Measurements from ENCODE around the gene C10orf120.

Gene C10orf120

DNA sequence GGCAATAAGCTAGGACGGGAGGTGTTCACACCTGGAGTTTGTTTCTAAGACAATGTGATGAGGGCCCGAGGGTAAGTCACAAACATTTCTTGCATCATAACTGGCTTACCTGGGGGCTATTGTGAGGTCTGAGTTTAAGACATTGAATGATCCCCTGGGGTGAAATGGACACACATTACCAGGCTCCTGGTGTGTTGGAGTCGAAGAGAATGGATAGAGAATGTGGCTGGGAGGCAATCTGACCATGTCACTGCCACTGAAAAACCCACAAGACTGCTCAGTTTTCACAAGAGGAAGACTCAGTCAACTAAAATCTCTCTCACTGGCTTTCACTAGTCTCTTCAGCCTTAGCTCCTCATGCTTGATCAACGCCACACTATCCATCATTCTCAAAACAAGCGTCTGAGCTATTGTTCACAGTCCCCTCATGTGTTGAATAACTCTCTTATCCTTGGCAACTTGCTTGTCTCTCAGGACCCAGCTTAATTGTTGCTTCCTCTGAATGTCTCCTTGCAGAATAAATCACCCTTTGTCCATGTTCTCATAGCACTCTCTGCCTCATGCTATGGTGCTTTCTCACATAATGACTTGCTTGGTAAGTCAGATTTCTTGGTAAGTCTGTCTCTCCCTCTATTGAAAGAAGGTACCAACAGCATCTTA, at the start of gene C10orf120:
C10orf120 (minus strand) TSS at position 51 of the 660 bp plus-strand sequence. CDS start 56 bp downstream, outside the sequence.
- DNase-seq (ENCODE audit: low spot score) = no peak

- no peak for DNase-seq (ENCODE audit: low spot score)
Observed at GRCh38 chr10:122748496-122748895, 48.9 kb upstream of the C10orf120 start.

- no peak for DNase-seq (ENCODE audit: low spot score)
Observed at GRCh38 chr10:122746408-122746807, 46.8 kb upstream of the C10orf120 start.

DNA sequence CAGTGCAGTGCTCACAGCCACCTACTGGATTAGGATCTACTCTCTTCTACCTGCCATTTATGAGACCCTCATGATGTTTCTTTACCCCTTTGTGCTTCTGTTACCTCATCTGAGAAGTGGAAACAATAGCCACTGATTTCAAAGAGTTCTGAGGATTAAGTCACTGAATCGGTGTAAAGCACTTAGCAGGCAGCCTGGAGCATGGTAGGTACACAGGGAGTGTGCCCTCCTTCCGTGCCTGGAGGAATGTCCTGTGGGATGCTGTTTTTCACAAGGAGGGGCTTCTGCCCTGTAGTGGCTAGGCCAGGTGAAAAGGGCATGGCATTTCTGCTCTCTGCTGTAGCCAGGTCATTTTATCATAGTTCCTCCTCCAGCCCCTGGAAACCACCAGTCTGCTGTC, 44.6 kb upstream of the C10orf120 start:
- no peak for DNase-seq (ENCODE audit: low spot score)

DNA sequence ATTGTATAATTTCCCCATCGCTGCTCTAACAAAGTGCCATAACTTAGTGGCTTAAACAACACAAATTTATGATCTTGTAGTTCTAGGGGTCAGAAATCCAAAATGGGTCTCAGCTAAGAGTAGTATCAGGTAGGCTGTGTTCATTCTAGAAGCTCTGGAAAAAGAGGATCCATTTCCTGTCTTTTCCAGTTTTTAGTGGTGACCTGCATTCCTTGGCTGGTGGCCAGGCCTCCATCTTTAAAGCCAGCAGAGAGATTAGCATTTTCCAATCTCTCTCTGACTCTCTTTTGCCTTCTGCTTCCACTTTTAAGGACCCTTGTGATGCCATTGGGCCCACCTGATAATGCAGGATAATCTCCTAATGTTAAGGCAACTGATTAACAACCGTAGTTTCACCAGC, 41.0 kb upstream of the C10orf120 start:
- DNase-seq (ENCODE audit: low spot score) = no peak

DNA sequence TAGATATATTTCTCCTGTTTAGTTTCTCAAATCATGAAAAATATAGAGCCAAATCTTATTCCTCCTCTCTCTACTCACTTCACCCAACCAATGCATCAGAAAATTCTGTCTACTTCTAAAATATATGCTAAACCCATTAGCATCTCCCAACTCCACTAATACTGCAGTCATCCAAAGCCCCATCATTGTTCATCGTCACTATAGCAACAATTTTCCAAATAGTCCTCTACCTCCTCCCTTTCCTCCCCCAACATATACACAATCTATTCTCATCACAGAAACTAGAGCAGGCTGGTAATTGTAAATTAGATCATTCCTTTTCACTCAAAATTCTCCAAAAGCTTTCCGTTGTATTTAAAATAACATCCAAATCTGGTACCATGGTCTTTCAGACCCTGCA, 38.4 kb upstream of the C10orf120 start:
- no peak for DNase-seq (ENCODE audit: low spot score)

DNA sequence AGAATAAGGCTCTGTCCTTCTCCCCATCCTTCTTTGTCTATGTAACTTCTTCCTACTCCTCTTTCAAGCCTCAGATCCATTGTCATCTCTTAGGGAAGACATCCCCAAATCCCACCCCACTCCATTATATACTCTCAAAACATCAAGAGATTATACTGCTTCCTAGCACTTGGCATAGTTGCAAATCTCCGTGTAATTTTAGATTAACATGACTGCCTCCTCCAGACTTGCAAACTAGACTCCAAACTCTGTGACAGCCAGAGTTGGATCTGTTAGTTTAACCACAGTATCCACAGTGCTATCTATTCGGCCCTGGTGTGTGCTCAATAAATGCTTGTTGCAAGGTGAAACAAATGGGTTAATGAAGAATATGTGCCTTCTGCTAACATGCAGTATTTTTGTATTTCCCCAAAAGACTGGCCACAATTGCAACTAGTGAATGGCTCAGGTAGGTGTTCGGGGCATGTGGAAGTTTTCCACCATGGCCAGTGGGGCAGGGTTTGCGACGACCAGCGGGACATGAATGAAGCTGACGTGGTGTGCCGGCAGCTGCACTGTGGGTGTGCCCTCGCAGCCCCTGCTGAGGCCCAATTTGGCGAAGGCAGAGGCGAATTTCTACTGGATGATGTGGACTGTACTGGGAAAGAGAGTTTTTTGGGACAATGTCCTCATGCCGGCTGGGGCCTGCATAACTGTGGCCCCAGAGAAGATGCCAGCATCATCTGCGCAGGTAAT, 34.5 kb upstream of the C10orf120 start:
- no peak for DNase-seq (ENCODE audit: low spot score)

DNA sequence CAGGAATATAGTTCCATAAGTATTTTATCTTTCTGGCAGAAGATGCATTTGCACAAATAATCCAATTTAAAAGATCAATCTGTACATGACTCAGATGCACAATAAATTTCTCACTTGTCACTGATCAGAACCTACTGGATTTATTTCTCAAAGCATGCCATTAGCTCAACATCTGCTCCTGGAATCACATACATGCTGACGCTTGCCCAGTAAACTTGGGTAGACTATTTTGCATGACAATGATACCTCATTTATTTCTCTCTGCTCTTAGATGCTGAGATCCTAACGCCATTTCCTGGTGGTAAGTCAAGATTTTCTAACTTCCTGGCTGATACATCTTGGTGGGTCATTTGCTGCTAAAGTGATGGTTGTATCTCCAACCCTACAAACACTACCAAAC, 33.8 kb upstream of the C10orf120 start:
- no peak for DNase-seq (ENCODE audit: low spot score)

- DNase-seq (ENCODE audit: low spot score) = no peak
Observed at GRCh38 chr10:122730238-122730637, 30.6 kb upstream of the C10orf120 start.

DNA sequence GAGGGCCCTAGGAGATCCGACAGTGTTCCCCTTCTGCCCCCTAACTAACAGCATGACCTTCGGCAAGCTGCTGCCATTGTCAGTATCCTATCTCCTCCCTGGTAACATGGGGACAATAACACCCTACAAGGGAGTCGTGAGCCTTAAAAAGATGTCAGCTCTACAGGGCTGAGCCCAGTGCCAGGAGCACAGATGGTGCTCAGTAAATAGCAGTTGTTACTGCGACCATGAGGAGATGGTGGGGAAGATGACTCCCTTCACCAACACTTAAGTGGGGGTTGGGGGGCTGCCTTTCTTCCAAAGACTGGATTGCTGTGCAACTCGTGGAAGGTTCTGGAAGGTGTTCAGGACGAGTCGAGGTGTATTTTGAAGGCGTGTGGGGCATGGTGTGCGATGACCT, 29.5 kb upstream of the C10orf120 start:
- no peak for DNase-seq (ENCODE audit: low spot score)

DNA sequence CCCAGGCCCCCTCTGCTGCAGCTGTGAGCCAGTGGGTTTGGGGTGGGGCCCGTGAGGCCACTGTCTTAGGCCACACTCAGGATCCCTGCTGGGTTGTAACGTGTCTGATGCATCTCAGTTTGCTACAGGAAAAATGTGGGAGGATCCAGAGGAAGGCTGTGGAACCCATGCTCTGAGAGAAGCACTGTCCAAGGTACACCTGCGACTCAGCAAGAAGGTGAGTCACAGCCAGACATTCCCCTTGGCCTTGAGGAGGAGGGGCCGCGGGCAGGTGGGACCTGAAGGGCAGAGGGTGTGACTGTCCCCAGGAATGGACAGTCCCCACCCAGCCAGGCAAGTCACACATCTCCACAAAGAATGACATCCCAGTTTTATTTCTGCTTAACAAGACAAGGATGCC, 27.8 kb upstream of the C10orf120 start:
- DNase-seq (ENCODE audit: low spot score) = no peak

DNA sequence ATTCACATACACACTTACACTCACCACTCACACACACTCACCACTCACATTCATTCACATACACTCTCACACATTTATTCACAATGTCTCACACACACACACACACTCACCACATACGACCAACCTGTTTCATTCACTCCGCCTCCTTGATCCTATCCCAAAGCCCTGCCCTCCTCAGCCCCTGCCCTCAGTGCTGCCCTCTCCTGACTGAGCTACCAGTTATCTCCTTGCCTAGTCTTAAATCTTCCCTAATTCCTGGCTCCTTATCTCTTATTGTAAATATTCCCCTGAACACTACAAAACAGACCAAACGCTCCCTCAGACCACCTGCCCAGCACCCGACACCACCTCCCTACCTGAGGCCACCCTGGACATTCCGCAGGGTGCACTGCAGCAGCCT, 26.1 kb upstream of the C10orf120 start:
- no peak for DNase-seq (ENCODE audit: low spot score)

DNA sequence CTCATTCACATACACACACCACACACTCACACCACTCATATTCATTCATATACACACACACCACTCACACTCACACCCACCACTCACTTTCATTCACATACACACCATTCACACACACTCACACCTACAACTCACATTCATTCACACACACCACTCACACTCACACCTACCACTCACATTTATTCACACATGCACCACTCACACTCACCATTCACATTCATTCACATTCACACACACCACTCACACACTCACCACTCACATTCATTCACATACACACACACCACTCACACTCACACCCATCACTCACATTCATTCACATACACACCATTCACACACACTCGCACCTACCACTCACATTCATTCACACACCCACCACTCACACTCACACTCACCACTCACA, 25.4 kb upstream of the C10orf120 start:
- DNase-seq (ENCODE audit: low spot score) = no peak

DNA sequence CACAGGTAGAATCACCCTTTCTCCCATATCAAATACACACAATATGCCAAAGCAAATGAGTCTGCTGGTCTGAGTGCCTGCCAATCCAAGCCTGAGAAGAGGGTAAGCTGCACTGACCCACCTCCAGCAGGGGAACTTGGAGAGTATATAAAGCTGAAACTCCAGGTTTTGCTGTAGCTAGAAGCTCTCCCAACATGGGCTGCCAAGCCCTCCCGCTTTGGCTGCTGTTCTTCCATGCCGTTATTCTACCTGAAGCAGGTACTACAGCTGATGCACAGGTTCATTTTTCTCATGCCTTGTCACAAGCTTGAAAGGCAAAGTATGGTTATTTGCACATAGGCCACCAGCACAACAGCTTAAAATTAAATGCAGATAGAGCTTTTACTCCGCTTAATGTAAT, 21.5 kb upstream of the C10orf120 start:
- no peak for DNase-seq (ENCODE audit: low spot score)

DNA sequence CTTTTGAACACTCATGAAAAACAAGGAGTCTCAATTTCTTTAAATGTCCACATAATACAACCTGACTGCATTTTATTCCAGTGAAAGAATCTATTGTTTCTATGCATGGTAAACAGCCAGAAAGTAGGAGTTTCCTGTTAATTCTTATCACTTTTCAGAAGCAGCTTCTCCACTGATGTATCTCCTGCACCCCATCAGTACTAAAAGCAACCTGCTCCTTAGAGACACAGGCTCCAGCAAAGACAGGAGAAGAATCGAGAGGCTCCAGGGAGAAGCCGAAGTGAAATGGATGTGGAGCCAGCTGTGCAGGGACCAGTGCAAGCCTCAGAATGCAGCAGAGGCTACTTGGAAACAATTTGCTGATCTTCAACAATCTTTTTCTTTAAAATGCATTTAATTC, 16.4 kb upstream of the C10orf120 start:
- DNase-seq (ENCODE audit: low spot score) = no peak

DNA sequence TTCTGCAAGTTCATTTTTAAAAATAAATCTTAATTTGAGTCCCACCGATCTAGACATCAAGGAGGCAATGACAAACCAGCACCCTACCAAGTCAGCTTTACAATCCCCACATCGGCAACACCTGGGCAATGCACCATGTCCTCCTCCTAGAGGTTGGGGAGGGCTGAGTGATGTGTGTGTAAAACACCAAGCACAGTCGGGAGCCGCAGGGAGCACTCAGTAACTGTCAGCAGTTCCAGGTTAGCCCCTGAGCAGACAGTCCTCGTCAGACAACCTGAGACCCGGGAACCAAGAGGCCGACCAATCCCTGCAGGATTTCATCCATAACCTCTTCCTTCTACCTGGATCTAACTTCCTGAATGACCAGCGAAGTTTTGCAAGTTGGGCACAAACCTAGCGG, 15.9 kb upstream of the C10orf120 start:
- no peak for DNase-seq (ENCODE audit: low spot score)

DNA sequence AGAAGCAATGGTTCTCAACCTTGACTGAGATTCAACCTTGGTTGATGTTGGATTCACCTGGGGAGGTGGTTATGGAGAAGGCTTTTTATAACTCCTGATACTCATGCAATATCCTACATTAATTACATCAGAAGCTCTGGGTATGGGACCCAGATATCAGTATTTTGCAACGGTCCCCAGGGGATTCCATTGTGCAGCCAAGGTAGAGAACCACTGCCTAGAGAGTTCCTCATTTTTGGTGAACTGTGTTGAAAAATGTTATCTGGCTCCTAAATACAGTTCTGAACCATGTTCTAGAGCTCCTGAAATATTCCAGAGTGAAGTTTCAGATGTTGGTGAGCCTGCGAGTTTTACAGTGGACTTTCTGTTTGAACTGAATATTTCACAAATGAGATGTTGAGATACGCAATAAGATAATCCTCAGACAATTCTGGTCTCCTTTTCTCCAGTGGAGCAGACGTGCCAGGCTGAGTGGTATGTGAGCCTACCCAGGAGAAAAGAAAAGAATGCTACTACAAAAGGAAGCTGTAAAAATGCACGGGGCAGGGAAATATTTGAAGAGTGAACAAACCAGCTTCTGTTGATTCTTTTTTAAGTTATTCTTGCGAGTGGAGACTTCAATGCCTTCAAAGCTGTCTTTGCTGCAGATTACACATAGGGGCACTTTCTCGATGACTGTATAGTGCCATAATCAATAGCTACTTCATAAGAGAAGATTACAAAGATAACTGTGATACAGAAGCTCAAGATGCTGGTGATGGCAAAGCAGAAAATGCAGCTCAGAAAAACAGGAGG, 13.6 kb upstream of the C10orf120 start:
- no peak for DNase-seq (ENCODE audit: low spot score)

GRCh38 chr10:122710576-122710975, 10.9 kb upstream of the C10orf120 start:
- DNase-seq (ENCODE audit: low spot score) = no peak

DNA sequence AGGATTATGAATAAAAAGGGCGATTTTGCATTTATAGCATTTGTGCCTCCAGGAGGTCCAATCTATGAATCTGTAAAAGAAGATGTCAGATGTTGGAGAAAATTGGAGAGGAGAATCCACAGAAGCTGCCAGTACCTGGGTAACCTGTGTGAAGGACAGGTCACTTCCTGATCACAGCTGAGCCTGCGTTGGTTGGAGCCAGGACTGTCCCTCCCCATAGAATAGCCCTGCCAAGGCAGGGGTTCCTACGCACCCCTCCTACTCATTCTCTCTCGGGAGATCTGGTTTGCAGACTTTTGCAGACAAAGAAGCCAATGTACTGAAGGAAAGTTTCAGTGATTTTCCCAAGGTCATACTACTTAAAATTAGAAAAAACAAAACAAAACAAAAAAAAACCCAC, 10.3 kb upstream of the C10orf120 start:
- DNase-seq (ENCODE audit: low spot score) = no peak

GRCh38 chr10:122707535-122707934, 7.9 kb upstream of the C10orf120 start:
- no peak for DNase-seq (ENCODE audit: low spot score)

GRCh38 chr10:122706947-122707346, 7.3 kb upstream of the C10orf120 start:
- DNase-seq (ENCODE audit: low spot score) = no peak

DNA sequence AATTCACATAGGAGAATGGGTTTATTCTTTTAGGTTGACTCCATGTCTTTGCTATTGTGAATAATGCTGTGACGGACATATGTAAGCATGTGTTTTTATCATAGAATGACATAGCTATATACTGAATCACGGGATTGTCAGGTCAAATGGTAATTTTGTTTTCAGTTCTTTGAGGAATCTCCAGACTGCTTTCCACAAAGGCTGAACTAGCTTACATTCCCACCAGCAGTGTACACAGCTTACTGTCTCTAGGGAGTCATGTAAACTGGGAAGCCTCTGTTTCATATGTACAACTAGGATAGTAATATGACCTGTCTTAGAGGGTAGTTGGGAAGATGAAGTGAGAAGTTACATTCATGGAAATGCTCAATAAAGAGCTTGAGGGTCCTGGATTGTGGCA, 6.8 kb upstream of the C10orf120 start:
- DNase-seq (ENCODE audit: low spot score) = no peak
